Measurements from ENCODE around the gene NARS2. TPM values are rescaled to one million over a fixed set of nuclear protein-coding genes. Genes with fewer than 3 reads are reported as not detected.

Gene NARS2
- total and polyA plus RNA-seq, 10 of the 15 experiments (the other 5 are each of a cell fraction or from before 2014, with no cell fraction given) = 22.2 to 45.3 (median 36.3) TPM

DNA sequence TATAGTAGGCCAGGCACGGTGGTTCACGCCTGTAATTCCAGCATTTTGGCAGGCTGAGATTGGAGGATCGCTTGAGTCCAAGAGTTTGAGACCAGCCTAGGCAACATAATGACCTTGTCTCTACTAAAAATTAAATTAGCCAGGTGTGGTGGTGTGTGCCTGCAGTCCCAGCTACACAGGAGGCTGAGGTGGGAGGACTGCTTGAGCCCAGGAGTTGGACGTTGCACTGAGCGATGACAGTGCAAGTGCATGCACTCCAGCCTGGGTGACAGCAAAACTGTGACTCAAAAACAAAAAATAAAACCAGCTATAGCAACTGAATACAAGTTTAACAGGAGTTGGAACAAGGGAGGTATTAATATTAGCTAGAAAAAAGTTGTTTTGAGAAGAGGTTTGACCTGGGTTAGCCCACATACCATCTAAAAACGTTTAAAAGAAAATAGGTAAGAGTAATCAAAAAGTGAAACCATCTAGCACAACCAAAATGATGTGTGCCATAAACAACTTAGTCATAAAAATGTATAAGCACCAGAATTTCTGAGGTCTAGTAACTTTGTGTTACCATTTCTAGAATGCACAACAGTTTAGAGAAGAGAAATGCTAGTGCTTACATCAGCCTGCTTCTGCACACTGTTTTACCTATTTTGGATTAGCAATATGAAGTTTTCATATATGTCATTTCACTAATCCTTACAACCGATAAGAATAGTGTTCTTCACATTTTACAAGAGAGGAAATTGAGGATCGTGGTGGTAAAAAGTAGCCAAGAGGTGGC, 26.5 kb downstream of the NARS2 start (continued):
- TF ChIP-seq, protein P1, sequence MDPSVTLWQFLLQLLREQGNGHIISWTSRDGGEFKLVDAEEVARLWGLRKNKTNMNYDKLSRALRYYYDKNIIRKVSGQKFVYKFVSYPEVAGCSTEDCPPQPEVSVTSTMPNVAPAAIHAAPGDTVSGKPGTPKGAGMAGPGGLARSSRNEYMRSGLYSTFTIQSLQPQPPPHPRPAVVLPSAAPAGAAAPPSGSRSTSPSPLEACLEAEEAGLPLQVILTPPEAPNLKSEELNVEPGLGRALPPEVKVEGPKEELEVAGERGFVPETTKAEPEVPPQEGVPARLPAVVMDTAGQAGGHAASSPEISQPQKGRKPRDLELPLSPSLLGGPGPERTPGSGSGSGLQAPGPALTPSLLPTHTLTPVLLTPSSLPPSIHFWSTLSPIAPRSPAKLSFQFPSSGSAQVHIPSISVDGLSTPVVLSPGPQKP (IDR thresholded peaks at IDR 0.05; ENCODE audit: low read depth, low read length) = no peak
- TF ChIP-seq ZNF384 (IDR thresholded peaks at IDR 0.05; ENCODE audit: borderline replicate concordance, low read depth, low read length) (no peak), MEF2B (IDR thresholded peaks at IDR 0.05; ENCODE audit: partially characterized antibody, poor library complexity, severe bottlenecking) (no peak), KDM1A (IDR thresholded peaks at IDR 0.05; ENCODE audit: borderline replicate concordance) (no peak), RELA (IDR thresholded peaks at IDR 0.05; ENCODE audit: borderline replicate concordance, partially characterized antibody) (no peak), BMI1 (IDR thresholded peaks at IDR 0.05; ENCODE audit: borderline replicate concordance) (no peak), JUNB (IDR thresholded peaks at IDR 0.05) (no peak), IKZF2 (IDR thresholded peaks at IDR 0.05) (no peak), SRF (IDR thresholded peaks at IDR 0.05; ENCODE audit: low read depth in 2 of 2, low read length in 2 of 2) (no peak), ETV6 (conservative IDR thresholded peaks at IDR 0.05 in 1 of 2, IDR thresholded peaks at IDR 0.05 in 1 of 2; ENCODE audit: borderline replicate concordance in 1 of 2, low read depth in 1 of 2) (no peak)
- TF ChIP-seq, protein P2, sequence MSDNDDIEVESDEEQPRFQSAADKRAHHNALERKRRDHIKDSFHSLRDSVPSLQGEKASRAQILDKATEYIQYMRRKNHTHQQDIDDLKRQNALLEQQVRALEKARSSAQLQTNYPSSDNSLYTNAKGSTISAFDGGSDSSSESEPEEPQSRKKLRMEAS (IDR thresholded peaks at IDR 0.05; ENCODE audit: low read depth, low read length) = no peak
- TF ChIP-seq, protein P3, sequence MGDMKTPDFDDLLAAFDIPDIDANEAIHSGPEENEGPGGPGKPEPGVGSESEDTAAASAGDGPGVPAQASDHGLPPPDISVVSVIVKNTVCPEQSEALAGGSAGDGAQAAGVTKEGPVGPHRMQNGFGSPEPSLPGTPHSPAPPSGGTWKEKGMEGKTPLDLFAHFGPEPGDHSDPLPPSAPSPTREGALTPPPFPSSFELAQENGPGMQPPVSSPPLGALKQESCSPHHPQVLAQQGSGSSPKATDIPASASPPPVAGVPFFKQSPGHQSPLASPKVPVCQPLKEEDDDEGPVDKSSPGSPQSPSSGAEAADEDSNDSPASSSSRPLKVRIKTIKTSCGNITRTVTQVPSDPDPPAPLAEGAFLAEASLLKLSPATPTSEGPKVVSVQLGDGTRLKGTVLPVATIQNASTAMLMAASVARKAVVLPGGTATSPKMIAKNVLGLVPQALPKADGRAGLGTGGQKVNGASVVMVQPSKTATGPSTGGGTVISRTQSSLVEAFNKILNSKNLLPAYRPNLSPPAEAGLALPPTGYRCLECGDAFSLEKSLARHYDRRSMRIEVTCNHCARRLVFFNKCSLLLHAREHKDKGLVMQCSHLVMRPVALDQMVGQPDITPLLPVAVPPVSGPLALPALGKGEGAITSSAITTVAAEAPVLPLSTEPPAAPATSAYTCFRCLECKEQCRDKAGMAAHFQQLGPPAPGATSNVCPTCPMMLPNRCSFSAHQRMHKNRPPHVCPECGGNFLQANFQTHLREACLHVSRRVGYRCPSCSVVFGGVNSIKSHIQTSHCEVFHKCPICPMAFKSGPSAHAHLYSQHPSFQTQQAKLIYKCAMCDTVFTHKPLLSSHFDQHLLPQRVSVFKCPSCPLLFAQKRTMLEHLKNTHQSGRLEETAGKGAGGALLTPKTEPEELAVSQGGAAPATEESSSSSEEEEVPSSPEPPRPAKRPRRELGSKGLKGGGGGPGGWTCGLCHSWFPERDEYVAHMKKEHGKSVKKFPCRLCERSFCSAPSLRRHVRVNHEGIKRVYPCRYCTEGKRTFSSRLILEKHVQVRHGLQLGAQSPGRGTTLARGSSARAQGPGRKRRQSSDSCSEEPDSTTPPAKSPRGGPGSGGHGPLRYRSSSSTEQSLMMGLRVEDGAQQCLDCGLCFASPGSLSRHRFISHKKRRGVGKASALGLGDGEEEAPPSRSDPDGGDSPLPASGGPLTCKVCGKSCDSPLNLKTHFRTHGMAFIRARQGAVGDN (IDR thresholded peaks at IDR 0.05) = no peak
- TF ChIP-seq, protein P4, sequence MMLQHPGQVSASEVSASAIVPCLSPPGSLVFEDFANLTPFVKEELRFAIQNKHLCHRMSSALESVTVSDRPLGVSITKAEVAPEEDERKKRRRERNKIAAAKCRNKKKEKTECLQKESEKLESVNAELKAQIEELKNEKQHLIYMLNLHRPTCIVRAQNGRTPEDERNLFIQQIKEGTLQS (IDR thresholded peaks at IDR 0.05; ENCODE audit: borderline replicate concordance, extremely low read depth, low read depth, low read length) = no peak
